ENCODE measurements around the gene KCNT1.

GRCh38 chr9:135782946-135783345, 81.0 kb downstream of the KCNT1 start:
- TF ChIP-seq, protein P1, sequence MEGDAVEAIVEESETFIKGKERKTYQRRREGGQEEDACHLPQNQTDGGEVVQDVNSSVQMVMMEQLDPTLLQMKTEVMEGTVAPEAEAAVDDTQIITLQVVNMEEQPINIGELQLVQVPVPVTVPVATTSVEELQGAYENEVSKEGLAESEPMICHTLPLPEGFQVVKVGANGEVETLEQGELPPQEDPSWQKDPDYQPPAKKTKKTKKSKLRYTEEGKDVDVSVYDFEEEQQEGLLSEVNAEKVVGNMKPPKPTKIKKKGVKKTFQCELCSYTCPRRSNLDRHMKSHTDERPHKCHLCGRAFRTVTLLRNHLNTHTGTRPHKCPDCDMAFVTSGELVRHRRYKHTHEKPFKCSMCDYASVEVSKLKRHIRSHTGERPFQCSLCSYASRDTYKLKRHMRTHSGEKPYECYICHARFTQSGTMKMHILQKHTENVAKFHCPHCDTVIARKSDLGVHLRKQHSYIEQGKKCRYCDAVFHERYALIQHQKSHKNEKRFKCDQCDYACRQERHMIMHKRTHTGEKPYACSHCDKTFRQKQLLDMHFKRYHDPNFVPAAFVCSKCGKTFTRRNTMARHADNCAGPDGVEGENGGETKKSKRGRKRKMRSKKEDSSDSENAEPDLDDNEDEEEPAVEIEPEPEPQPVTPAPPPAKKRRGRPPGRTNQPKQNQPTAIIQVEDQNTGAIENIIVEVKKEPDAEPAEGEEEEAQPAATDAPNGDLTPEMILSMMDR (IDR thresholded peaks at IDR 0.05), result no peak
- no peak for TF ChIP-seq POLR2A (IDR thresholded peaks at IDR 0.05; ENCODE audit: low read depth)
- no peak for TF ChIP-seq EP300 (IDR thresholded peaks at IDR 0.05)
